ENCODE results near the gene SRGN. TPM values are rescaled to one million over a fixed set of nuclear protein-coding genes. Genes with fewer than 3 reads are reported as not detected.

Gene SRGN
- total RNA-seq, 2 experiments from 2014 or later, result 162 to 167 TPM

DNA sequence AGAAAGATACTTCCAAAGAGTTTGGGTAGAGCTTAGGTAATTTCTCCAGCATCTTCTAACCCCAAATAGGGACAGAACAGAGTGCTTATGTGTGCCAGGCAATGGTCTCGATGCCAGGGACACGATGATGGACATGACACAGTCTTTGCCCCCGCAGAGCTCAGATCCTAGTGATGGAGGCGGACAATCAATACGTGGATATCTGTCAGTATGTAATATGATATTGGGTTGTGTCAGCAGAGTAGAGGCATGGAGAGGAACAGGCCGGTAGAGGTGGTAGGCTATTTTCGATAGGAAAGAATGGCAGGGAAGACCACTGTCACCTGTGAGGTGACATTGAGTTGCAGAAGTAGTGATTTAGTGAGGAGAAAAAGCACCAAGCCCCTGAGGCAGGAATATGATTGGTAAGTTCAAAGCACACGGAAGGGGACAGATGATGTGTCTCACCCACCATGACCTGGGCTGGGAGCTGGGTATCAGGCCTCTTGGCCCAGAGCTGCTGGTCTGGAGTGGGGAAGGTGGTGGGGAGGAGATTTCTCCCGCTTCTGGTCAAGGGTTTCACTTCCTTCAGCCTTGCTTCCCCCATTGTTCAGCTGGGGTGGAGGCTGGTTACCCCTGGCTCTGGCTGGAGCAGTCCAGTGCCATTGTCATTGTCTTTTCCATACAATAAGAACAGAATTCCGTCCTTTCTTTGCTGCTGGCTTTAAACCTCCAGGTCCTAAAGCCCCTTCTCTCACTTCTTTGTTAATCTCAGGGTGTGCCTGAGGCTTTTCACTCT lies 36.0 kb upstream of the SRGN start:
- ATAC-seq (ENCODE audit: low read depth) (no peak), DNase-seq (no peak)
- POLR2A ChIA-PET, result interaction anchor here (0.6 to 2.5 kb wide), 5 partner anchors 8 to 39 kb away, joined by 3 to 10 read pairs (median 5); partner anchors contain the start of gene SRGN
- peaks cover 48% of the 10 kb centered on the region for H3K4me1 Mint-ChIP-seq
- no peaks in the 10 kb centered on the region for H3K36me3 Mint-ChIP-seq
- H3K4me3 Mint-ChIP-seq, result peak overlapping the region; percentile 44
- H3K27ac Mint-ChIP-seq, result peak overlapping the region; percentile 83
- no peaks in the 10 kb centered on the region for H3K9me3 Mint-ChIP-seq
- no peaks in the 10 kb centered on the region for H3K27me3 Mint-ChIP-seq

DNA sequence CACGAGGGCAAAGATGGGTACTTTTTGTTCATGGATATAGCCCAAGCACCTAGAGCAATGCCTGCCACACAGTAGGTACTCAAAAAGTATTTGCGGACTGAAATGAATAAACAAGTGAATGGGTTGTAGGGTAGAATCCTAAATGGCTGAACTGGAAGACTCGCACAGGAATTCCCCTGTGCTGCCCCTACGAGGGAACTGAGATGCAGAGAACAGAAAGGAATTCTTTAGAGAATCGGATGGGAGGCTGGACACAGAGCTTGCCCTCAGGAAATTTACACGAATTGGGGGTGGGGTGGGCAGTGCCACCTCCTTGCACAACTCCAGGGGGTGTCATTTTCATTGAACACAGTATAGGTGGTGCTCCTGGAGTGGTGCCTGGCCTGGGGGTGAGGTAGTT lies 35.2 kb upstream of the SRGN start:
- no peaks in the 10 kb centered on the region for H3K9me3 Mint-ChIP-seq
- DNase-seq, result no peak
- peaks cover 56% of the 10 kb centered on the region for H3K4me1 Mint-ChIP-seq
- ATAC-seq (ENCODE audit: low read depth), result no peak
- no peaks in the 10 kb centered on the region for H3K27me3 Mint-ChIP-seq
- H3K4me3 Mint-ChIP-seq, result no peak overlapping the region
- H3K36me3 Mint-ChIP-seq, result no peaks in the 10 kb centered on the region
- POLR2A ChIA-PET, result interaction anchor here (1.0 to 2.5 kb wide), 3 partner anchors 9 to 35 kb away, joined by 4 to 10 read pairs (median 8); partner anchors contain the start of gene SRGN
- H3K27ac Mint-ChIP-seq, result peak overlapping the region; percentile 12

DNA sequence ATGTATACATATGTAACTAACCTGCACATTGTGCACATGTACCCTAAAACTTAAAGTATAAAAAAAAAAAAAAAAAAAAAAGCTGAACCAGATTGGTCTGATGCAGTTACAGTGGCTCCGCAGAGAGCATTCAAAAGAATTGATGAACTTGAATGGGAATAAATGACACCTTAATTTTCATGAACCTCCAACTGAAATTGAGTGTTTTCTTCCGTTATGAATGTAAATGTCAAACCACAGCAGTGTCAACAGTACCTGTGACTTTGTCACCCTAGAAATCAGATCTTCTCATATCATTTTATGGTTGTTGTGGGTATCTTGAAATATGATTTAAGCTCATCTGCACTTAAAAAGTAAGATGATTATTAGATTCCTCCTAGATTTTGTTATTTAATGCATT lies 32.7 kb upstream of the SRGN start:
- H3K27ac Mint-ChIP-seq, result peak overlapping the region; percentile 75
- no peak for DNase-seq
- H3K9me3 Mint-ChIP-seq, result no peaks in the 10 kb centered on the region
- POLR2A ChIA-PET, result interaction anchor here (0.7 to 1.8 kb wide), 3 partner anchors 9 to 174 kb away, joined by 3 to 9 read pairs (median 3); partner anchors contain the start of gene SRGN
- H3K27me3 Mint-ChIP-seq, result no peaks in the 10 kb centered on the region
- no peaks in the 10 kb centered on the region for H3K36me3 Mint-ChIP-seq
- peaks cover 54% of the 10 kb centered on the region for H3K4me1 Mint-ChIP-seq
- no peak for ATAC-seq (ENCODE audit: low read depth)
- peak overlapping the region; percentile 30 for H3K4me3 Mint-ChIP-seq

DNA sequence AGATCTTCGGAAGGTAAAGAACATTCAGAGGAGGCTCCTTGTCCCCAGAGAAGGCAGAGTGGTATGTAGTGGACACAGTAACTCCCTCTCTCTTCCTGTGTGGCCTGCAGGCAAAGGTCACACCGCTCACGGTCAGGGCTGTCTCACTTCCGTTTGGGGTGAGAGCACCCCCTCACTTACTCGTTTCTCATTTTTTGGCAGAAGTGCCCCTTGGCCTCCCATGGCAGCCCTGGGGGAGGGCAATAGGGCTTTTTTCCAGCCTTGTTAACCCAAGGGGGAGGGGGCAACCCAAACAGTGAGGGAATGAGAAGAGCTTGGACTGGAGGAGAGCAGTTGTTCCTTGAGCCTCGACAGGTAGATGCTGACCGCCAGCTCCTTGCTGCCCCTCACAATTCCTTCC lies 31.8 kb upstream of the SRGN start:
- no peaks in the 10 kb centered on the region for H3K27me3 Mint-ChIP-seq
- DNase-seq (no peak), ATAC-seq (ENCODE audit: low read depth) (no peak)
- H3K4me3 Mint-ChIP-seq, result no peak overlapping the region
- H3K9me3 Mint-ChIP-seq, result no peaks in the 10 kb centered on the region
- no peaks in the 10 kb centered on the region for H3K36me3 Mint-ChIP-seq
- peak overlapping the region; percentile 75 for H3K27ac Mint-ChIP-seq
- peaks cover 54% of the 10 kb centered on the region for H3K4me1 Mint-ChIP-seq
- POLR2A ChIA-PET, result interaction anchor here (0.9 to 1.8 kb wide), 2 partner anchors 28 to 32 kb away, joined by 3 to 9 read pairs; partner anchors contain the start of gene SRGN

DNA sequence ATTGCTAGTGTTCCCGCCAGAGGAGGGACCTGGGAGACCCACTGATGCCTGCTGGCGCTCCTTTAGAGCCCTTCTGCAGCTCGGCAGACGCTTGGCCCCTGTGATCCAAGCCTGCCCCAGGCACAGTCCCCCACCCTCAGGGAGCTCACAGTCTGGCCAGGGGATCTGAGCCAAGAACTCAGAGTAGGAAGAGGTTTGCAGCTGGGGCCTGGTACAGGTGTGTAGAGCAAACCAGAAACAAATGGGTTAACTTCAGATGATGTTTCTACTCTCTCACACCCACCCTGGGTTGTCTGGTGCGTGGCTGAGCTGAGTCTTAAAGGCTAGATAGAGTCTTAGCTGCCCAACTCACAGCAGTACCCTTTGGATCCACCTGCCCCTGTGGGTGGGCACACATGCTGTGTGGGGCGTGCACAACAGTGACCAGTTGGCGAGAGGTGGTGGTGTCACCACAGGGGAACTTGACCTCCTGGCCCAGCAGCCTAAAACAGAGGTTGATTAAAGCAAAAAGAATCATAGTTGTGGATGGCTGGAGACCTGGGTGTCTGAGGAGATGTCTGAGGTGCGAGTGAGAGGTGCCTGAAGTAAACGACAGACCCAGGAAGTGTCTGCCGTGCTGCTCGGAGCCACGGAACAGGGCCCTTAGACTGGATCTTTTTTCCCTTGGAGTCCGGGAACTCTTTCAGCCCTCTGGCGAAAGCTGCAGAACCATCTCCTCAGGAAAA lies 31.2 kb upstream of the SRGN start:
- Mint-ChIP-seq H3K9me3 (no peaks in the 10 kb centered on the region), H3K36me3 (no peaks in the 10 kb centered on the region), H3K27me3 (no peaks in the 10 kb centered on the region), H3K27ac (peak overlapping the region; percentile 80), H3K4me3 (peak overlapping the region; percentile 64), H3K4me1 (peaks cover 54% of the 10 kb centered on the region)
- ATAC-seq (ENCODE audit: low read depth) (no peak), DNase-seq (no peak)
- POLR2A ChIA-PET, result interaction anchor here (0.9 to 1.8 kb wide), 3 partner anchors 9 to 31 kb away, joined by 3 to 9 read pairs (median 3); partner anchors contain the start of gene SRGN

DNA sequence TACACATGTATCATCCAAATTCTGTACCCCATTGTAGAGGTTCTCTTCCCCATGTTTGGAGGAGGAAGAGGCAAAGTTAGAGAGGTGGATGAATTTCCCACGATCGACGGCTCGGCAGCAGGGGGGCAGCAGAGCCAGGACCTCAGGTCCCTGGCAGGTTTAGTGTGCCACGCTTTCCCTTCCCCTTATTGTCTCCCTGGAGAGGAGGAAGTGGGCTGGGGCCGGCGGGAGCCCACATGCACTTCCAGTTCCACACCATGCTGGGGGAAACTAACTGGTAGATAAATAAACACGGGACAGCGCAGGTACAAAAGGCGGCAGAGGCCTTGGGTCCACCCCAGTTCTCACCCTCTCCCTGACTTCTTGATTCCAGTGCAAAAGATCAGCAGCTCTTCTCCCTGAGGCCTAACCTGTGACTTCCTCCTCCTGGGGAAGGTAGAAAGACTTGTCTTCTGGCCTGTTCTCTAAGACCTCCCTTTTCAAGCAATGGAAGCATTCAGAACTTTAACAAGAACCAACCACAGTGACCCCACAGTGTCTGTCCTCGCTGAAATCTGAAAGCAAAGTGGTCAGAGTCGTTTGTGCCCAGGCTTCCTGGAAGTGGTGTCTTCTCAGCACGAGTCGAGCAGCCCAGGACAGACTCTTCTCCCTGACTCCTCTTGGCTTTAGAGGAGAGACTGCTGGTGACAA lies 30.5 kb upstream of the SRGN start:
- H3K4me1 Mint-ChIP-seq, result peaks cover 56% of the 10 kb centered on the region
- peak; percentile 40 for ATAC-seq (ENCODE audit: low read depth)
- no peaks in the 10 kb centered on the region for H3K36me3 Mint-ChIP-seq
- H3K27ac Mint-ChIP-seq, result peak overlapping the region; percentile 80
- DNase-seq, result peak; percentile 42
- no peaks in the 10 kb centered on the region for H3K9me3 Mint-ChIP-seq
- H3K4me3 Mint-ChIP-seq, result peak overlapping the region; percentile 64
- no peaks in the 10 kb centered on the region for H3K27me3 Mint-ChIP-seq
- POLR2A ChIA-PET, result interaction anchor here (0.5 to 1.8 kb wide), 3 partner anchors 9 to 109 kb away, joined by 3 to 9 read pairs (median 3); partner anchors contain the start of gene SRGN

DNA sequence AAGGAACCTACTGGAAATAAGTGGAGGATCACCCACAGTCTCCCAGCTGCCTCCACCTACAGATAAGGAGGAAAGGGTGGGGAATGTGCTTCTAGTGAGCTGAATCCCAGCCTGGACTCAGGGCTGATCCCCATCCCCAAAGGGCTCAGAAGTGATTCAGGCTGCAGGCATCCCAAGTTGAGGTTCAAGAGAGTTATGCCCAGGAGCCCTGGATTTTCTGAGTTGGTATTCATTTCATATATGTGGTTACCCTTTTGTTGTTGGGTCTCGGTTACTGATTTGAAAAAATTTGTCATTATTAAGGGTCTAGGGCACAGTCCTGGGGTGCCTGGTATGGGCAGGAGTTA lies 30.0 kb upstream of the SRGN start:
- Mint-ChIP-seq H3K27ac (peak overlapping the region; percentile 80), H3K27me3 (no peaks in the 10 kb centered on the region), H3K9me3 (no peaks in the 10 kb centered on the region), H3K36me3 (no peaks in the 10 kb centered on the region), H3K4me1 (peaks cover 52% of the 10 kb centered on the region), H3K4me3 (peak overlapping the region; percentile 64)
- no peak for DNase-seq
- ATAC-seq (ENCODE audit: low read depth), result no peak
- POLR2A ChIA-PET, result interaction anchor here (0.5 kb wide), 1 partner anchor 110 kb away, joined by 3 read pairs; no protein-coding TSS in a partner anchor

DNA sequence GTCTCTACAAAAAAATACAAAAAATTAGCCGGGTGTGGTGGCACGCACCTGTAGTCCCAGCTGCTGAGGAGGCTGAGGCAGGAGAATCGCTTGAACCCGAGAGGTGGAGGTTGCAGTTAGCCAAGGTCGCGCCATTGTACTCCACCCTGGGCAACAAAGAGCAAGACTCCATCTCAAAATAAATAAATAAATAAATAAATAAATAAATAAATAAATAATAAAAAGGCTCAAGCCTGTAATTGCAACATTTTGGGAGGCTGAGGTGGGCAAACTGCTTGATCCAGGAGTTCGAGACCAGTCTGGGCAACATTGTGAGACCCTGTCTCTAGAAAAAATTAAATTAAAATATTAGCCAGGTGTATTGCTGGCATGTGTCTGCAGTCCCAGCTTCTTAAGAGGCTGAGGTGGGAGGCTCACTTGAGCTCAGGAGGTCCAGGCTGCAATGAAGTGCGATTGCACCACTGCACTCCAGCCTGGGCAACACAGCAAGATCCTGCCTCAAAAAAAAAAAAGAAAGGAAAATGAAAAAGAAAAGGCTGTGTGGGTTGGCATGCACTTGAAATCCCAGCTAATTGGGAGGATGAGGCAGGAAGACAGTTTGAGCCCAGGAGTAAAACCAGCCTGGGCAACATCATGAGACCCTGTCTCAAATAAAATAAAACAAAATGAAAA lies 27.6 kb upstream of the SRGN start:
- no peak for DNase-seq
- POLR2A ChIA-PET, result interaction anchor here (0.6 to 2.9 kb wide), 2 partner anchors 21 to 28 kb away, joined by 3 to 10 read pairs; partner anchors contain the start of gene SRGN
- no peak for ATAC-seq (ENCODE audit: low read depth)
- Mint-ChIP-seq H3K27me3 (peaks cover 4% of the 10 kb centered on the region), H3K9me3 (no peaks in the 10 kb centered on the region), H3K4me1 (peaks cover 48% of the 10 kb centered on the region), H3K27ac (no peak overlapping the region), H3K36me3 (no peaks in the 10 kb centered on the region), H3K4me3 (no peak overlapping the region)

DNA sequence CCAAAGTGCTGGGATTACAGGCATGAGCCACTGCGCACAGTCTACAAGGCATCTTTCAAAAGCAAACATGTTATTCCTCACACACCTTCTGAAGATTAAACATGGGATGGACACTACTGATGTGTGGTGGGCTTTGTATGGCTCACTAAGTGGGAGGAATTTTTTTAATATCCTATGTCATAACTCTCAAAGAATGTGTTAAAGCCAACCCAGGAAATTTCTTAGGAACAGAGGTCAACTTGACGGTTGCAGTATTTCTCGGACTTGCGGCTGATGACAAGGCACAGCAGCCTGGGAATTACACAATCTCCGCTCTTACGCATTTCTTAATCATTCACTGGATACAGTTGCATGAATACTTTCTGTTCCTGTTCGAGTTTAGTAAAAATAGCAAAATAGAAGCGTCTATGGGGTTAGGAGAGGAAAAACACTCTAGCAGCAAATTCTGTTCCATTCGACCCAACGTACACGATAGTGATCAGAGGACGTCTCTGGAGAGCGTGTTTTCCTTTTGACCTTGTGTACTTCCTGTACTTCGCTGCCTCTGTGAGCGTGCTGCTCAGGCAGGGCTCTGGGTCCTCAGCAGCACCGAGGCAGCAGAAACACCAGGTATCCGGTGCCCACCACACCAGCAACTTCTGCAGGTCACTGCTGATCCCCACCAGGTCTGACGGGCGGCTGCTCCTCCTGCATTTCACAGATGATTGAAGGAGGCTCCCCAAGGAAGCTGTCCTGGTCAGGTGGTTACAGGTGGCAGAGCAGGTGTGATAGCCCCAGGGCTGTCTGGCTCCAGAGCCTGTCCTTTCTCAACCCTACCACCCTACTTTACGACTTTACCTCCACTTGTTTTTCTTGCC lies 26.4 kb upstream of the SRGN start:
- no peaks in the 10 kb centered on the region for H3K9me3 Mint-ChIP-seq
- ATAC-seq (ENCODE audit: low read depth), result peak; percentile 84
- H3K27ac Mint-ChIP-seq, result peak overlapping the region; percentile 82
- peaks cover 4% of the 10 kb centered on the region for H3K27me3 Mint-ChIP-seq
- POLR2A ChIA-PET, result interaction anchor here (0.6 to 2.9 kb wide), 4 partner anchors 18 to 31 kb away, joined by 3 to 10 read pairs (median 4); partner anchors contain the start of gene SRGN
- H3K36me3 Mint-ChIP-seq, result no peaks in the 10 kb centered on the region
- peak; percentile 55 for DNase-seq
- peak overlapping the region; percentile 83 for H3K4me3 Mint-ChIP-seq
- H3K4me1 Mint-ChIP-seq, result peaks cover 45% of the 10 kb centered on the region

DNA sequence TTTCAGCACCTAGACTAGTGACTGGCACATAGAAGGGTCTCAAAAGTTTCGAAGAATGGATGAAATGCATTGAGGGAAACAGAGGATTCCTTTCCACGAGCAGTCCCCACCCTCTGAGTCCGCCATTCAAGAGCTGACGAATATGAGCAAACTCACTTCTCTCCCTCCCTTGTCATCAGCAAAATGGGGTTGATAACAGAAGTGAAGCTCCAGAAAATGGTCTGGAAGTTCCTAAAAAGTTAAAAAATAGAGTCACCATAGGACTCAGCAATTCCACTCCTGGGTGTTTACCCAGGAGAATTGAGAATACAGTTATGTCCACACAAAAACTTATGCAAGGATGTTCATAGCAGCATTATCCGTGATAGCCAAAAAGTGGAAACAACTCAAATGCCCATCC lies 25.0 kb upstream of the SRGN start:
- DNase-seq, result no peak
- Mint-ChIP-seq H3K27me3 (peaks cover 4% of the 10 kb centered on the region), H3K27ac (no peak overlapping the region), H3K9me3 (no peaks in the 10 kb centered on the region), H3K4me3 (no peak overlapping the region), H3K4me1 (peaks cover 32% of the 10 kb centered on the region), H3K36me3 (no peaks in the 10 kb centered on the region)
- POLR2A ChIA-PET, result interaction anchor here (1.9 kb wide), 1 partner anchor 25 kb away, joined by 5 read pairs; the partner anchor contains the start of gene SRGN
- ATAC-seq (ENCODE audit: low read depth), result no peak

DNA sequence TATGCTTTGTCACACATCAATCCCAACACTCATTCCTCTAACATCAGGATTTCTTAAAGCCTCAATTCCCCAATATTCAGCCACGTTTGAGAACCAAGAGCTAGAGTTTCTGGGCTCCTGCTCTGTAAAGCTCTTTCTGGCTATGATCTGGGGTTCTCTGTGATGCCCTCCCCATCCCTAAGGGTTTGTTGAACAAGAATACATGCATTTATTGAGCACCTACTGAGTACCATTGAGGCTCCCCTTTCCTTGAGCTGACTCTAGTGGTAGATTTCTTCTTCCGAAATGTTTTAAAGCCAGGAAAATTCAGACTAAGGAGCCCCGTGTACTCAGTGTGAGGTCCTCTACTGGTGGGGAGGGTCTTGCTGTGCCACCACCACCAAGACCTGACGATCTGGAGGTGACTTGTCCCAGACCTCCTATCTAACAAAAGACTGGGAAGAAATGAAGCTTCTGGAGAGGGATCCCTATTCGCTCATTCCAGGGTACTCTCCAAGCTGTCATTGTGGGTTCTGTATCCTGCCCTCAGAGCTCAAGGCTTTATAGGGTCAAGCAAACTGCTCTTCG lies 23.1 kb upstream of the SRGN start:
- H3K4me1 Mint-ChIP-seq, result peaks cover 28% of the 10 kb centered on the region
- no peak overlapping the region for H3K27ac Mint-ChIP-seq
- no peak for DNase-seq
- POLR2A ChIA-PET, result interaction anchor here (1.6 to 2.6 kb wide), 2 partner anchors 13 to 23 kb away, joined by 7 to 10 read pairs; partner anchors contain the start of gene SRGN
- H3K27me3 Mint-ChIP-seq, result peaks cover 4% of the 10 kb centered on the region
- no peaks in the 10 kb centered on the region for H3K36me3 Mint-ChIP-seq
- no peak overlapping the region for H3K4me3 Mint-ChIP-seq
- no peak for ATAC-seq (ENCODE audit: low read depth)
- H3K9me3 Mint-ChIP-seq, result no peaks in the 10 kb centered on the region

Data from activated naive CD8-positive, alpha-beta T cell treated with anti-CD3 and anti-CD28 coated beads, Interleukin-2, amount 10 ng/mL, durations not matched to agents 7 days and 5 days (primary cell).